ENCODE data around the gene PPTC7. TPM values are rescaled to one million over a fixed set of nuclear protein-coding genes. Genes with fewer than 3 reads are reported as not detected.
A peak's percentile ranks its signal among the peaks of the same experiment; 100 is the strongest.

The PPTC7 gene
- total and polyA plus RNA-seq, 2 of the 8 experiments (the other 6 are each of a cell fraction or from before 2014, with no cell fraction given): 8.1 to 15.9 TPM

- Histone ChIP-seq H2AFZ (ENCODE audit: low read length) (peak overlapping the region; percentile 1; the same call in 1 of the 2 replicates), H3K36me3 (ENCODE audit: control insufficient read depth in 2 of 4, insufficient read depth in 4 of 4, low read length in 3 of 4) (no peaks in the 10 kb centered on the region), H3K4me3 (ENCODE audit: extremely low read depth in 1 of 4, insufficient read depth in 2 of 4, low read depth in 3 of 4, low read length in 4 of 4) (no peak overlapping the region), H3K79me1 (ENCODE audit: low read depth, low read length) (no peaks in the 10 kb centered on the region), H4K20me1 (replicated peaks in 1 of 2; ENCODE audit: control insufficient read depth in 1 of 2, insufficient read depth in 2 of 2, low read length in 2 of 2) (no peaks in the 10 kb centered on the region), H3K56ac (replicated peaks; ENCODE audit: insufficient read length, low read depth, low read length) (no peak overlapping the region), H4K91ac (replicated peaks; ENCODE audit: insufficient read length, low read length) (no peak overlapping the region), H3K9ac (replicated peaks in 1 of 4; ENCODE audit: extremely low read depth in 1 of 4, low read depth in 3 of 4, low read length in 3 of 4) (no peak overlapping the region), H3K27me3 (replicated peaks in 1 of 4; ENCODE audit: control insufficient read depth in 3 of 4, extremely low read depth in 1 of 4, insufficient read depth in 3 of 4, low read length in 3 of 4) (no peaks in the 10 kb centered on the region), H2BK12ac (ENCODE audit: low read depth, low read length) (no peak overlapping the region), H3K18ac (ENCODE audit: extremely low read depth, low read length) (no peak overlapping the region), H3K27ac (ENCODE audit: low read depth, low read length) (no peak overlapping the region), H3K23me2 (ENCODE audit: low read depth, low read length) (no peaks in the 10 kb centered on the region), H4K5ac (ENCODE audit: insufficient read length, low read depth, low read length) (no peak overlapping the region), H4K8ac (ENCODE audit: extremely low read depth, insufficient read depth, low read length) (no peak overlapping the region), H3K4ac (replicated peaks; ENCODE audit: insufficient read length, low read depth, low read length) (no peak overlapping the region), H2BK15ac (ENCODE audit: low read length) (no peak overlapping the region), H3K14ac (ENCODE audit: insufficient read length) (no peak overlapping the region), H3K79me2 (ENCODE audit: control insufficient read depth in 1 of 2, insufficient read depth in 2 of 2, low read length in 2 of 2) (no peaks in the 10 kb centered on the region), H3K9me3 (ENCODE audit: insufficient read depth in 2 of 2, low read depth in 1 of 2, low read length in 1 of 2) (no peaks in the 10 kb centered on the region), H2BK5ac (ENCODE audit: low read depth, low read length) (no peak overlapping the region), H3K4me1 (replicated peaks in 1 of 4; ENCODE audit: control insufficient read depth in 3 of 4, insufficient read depth in 4 of 4, low read length in 3 of 4) (peaks cover 0 to 7% (median 2%) of the 10 kb centered on the region in 4 experiments; a peak in 2 of 7 replicates), H2BK120ac (replicated peaks; ENCODE audit: low read depth, low read length) (no peak overlapping the region), H3K4me2 (ENCODE audit: insufficient read depth in 1 of 2, low read depth in 2 of 2, low read length in 2 of 2) (no peak overlapping the region), H2BK20ac (ENCODE audit: low read length) (no peak overlapping the region), H3K23ac (ENCODE audit: insufficient read length) (no peak overlapping the region), H2AK5ac (ENCODE audit: low read depth, low read length) (no peak overlapping the region)
- TF ChIP-seq POU5F1 (IDR thresholded peaks at IDR 0.05; ENCODE audit: low read depth, low read length) (no peak), YY1 (IDR thresholded peaks at IDR 0.05; ENCODE audit: low read depth, low read length) (no peak), SIN3A (conservative IDR thresholded peaks at IDR 0.05 in 1 of 2, IDR thresholded peaks at IDR 0.05 in 1 of 2; ENCODE audit: low read depth in 1 of 2, low read length in 2 of 2) (no peak), CHD2 (IDR thresholded peaks at IDR 0.05; ENCODE audit: low read length) (no peak), TAF1 (IDR thresholded peaks at IDR 0.05; ENCODE audit: low read depth, low read length) (no peak), EP300 (IDR thresholded peaks at IDR 0.05; ENCODE audit: borderline replicate concordance in 1 of 2, low read depth in 2 of 2, low read length in 2 of 2) (no peak), JUND (IDR thresholded peaks at IDR 0.05; ENCODE audit: low read length) (no peak), SIX5 (IDR thresholded peaks at IDR 0.05; ENCODE audit: low read depth, low read length) (no peak), EZH2 (IDR thresholded peaks at IDR 0.05; ENCODE audit: low read depth, low read length, severe bottlenecking) (no peak), TCF12 (IDR thresholded peaks at IDR 0.05; ENCODE audit: low read depth, low read length) (no peak)
- TF ChIP-seq, protein P1, sequence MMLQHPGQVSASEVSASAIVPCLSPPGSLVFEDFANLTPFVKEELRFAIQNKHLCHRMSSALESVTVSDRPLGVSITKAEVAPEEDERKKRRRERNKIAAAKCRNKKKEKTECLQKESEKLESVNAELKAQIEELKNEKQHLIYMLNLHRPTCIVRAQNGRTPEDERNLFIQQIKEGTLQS (IDR thresholded peaks at IDR 0.05; ENCODE audit: insufficient read depth, low read depth, low read length): no peak
- DNase-seq (ENCODE audit: low read depth in 1 of 2, low spot score in 2 of 2): no peak
- CTCF ChIA-PET (ENCODE audit: partially characterized antibody): interaction anchor here (0.6 to 14.6 kb wide), 4 partner anchors 10 to 441 kb away, joined by 3 to 190 read pairs (median 30); no protein-coding TSS in a partner anchor
- 89% methylated on average over 5 of the region's 5 CpGs; no CpG with 5 or more reads in 1 of the 2 experiments for WGBS, 2 experiments (ENCODE audit: extremely low coverage in 1 of 2, insufficient coverage in 1 of 2, insufficient read length in 1 of 2, insufficient replicate concordance in 2 of 2, low coverage in 1 of 2, low lambda C conversion rate in 2 of 2, missing lambda C conversion rate in 1 of 2)
- POLR2A ChIA-PET (ENCODE audit: partially characterized antibody): interaction anchor here (0.6 kb wide), 1 partner anchor 91 kb away, joined by 4 read pairs; no protein-coding TSS in a partner anchor
- FAIRE-seq: no peak
Measured at GRCh38 chr12:110592078-110592477, 9.0 kb upstream of the PPTC7 start.
